Measurements from ENCODE around the gene ZNF737.
"Not testable (repeated sequence)": the region's sequence is repeated elsewhere in the genome, so short reads cannot be mapped to it uniquely, and the experiment has no call there.

Gene ZNF737

DNA sequence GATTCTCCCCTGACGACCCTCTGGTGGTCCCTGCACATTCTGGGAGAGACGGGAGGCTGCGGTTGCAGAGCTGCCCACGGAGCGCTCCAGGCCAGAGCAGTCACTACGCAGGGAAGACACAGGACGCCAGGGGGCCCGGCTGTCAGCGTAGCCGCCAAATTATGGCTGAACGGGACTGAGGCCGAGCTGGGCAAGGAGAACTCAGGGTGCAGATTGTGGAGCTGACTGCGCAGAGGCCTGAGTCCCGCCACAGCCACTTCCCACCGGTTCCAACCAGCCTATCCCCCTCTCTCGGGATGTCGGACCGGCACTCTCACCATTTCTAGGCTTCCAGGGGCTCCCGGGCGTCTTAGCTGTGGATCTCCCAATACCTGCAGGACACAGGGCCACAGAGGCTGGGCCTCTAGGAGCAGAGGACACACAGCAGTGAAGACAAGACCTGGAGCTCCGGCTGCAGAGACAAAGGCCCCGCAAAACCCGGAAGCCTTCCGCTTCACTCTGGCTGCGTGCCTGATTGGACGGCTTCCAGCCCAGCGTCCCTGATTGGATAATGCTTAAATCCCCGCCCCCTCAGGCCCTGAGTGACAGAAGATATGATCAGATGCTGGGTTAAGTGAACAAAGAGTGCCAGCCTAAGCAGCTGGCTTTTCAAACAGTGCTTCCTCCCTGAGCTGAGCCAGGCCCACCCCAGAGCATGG lies at the start of gene ZNF737:
ZNF737 (minus strand) TSS at position 461 of the 698 bp plus-strand sequence; CDS start at position 320, 141 bp downstream.
- Histone ChIP-seq H3K4me2 (ENCODE audit: insufficient read depth, low read length) (peak within 1 kb of the TSS; percentile 57), H3K9me3 (ENCODE audit: insufficient read depth, low read length, severe bottlenecking) (peaks cover 33% of the 10 kb centered on the region), H3K4me3 (ENCODE audit: low read depth in 1 of 2, low read length in 2 of 2) (peak within 1 kb of the TSS; percentile 57 to 75; a peak in 3 of 4 replicates), H3K36me3 (ENCODE audit: insufficient read depth, low read length) (peaks cover 34% of the 10 kb centered on the region), H3K4me1 (ENCODE audit: insufficient read depth, low read length) (peaks cover 8% of the 10 kb centered on the region; the same call in 1 of the 2 replicates), H3K27me3 (ENCODE audit: insufficient read depth, low read length, poor library complexity) (no peaks in the 10 kb centered on the region), H3K9ac (ENCODE audit: low read depth, low read length) (peak within 1 kb of the TSS; percentile 69), H3K79me2 (ENCODE audit: insufficient read depth, low read length) (peaks cover 51% of the 10 kb centered on the region), H4K20me1 (ENCODE audit: insufficient read depth, low read length) (no peaks in the 10 kb centered on the region), H3K27ac (ENCODE audit: low read length) (peak within 1 kb of the TSS; percentile 83), H2AFZ (ENCODE audit: low read depth, low read length) (peak within 1 kb of the TSS; percentile 76)
- no peak for TF ChIP-seq EZH2 (IDR thresholded peaks at IDR 0.05; ENCODE audit: borderline replicate concordance, low read depth, low read length, severe bottlenecking)
- TF ChIP-seq, protein P1, sequence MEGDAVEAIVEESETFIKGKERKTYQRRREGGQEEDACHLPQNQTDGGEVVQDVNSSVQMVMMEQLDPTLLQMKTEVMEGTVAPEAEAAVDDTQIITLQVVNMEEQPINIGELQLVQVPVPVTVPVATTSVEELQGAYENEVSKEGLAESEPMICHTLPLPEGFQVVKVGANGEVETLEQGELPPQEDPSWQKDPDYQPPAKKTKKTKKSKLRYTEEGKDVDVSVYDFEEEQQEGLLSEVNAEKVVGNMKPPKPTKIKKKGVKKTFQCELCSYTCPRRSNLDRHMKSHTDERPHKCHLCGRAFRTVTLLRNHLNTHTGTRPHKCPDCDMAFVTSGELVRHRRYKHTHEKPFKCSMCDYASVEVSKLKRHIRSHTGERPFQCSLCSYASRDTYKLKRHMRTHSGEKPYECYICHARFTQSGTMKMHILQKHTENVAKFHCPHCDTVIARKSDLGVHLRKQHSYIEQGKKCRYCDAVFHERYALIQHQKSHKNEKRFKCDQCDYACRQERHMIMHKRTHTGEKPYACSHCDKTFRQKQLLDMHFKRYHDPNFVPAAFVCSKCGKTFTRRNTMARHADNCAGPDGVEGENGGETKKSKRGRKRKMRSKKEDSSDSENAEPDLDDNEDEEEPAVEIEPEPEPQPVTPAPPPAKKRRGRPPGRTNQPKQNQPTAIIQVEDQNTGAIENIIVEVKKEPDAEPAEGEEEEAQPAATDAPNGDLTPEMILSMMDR (IDR thresholded peaks at IDR 0.05; ENCODE audit: borderline replicate concordance, extremely low read depth, low read length, poor library complexity, severe bottlenecking): peak; percentile 44
- DNase-seq: peak; percentile 98
- ATAC-seq (ENCODE audit: insufficient read depth, low read depth): peak; percentile 98

DNA sequence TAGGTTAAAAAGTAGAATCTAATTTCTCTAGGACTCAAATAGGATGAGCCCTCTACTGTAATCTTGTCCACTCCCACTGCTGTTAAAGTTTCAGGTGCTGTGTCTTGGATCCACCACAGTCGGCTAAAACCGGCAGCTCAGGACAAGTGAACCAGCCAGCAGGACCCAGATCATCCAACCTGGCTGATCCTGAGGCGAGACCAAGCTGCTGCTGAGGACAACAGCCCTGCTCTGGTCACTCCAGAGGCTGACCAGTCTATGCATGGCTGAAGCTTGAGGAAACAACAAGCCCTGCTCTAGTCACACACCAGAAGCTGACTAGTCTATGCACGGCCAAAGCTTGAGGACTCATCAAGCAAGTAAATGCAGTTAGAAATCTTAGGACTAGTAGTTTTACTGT lies 49.4 kb upstream of the ZNF737 start:
- DNase-seq; H4K20me1 ChIP-seq (ENCODE audit: insufficient read depth, low read length); H3K27me3 ChIP-seq (ENCODE audit: insufficient read depth, low read length, poor library complexity); H3K79me2 ChIP-seq (ENCODE audit: insufficient read depth, low read length); H3K9ac ChIP-seq (ENCODE audit: low read depth, low read length); H3K9me3 ChIP-seq (ENCODE audit: insufficient read depth, low read length, severe bottlenecking); H3K36me3 ChIP-seq (ENCODE audit: insufficient read depth, low read length); ATAC-seq (ENCODE audit: insufficient read depth, low read depth); H3K27ac ChIP-seq (ENCODE audit: low read length); H3K4me2 ChIP-seq (ENCODE audit: insufficient read depth, low read length); H2AFZ ChIP-seq (ENCODE audit: low read depth, low read length); H3K4me3 ChIP-seq (ENCODE audit: low read depth in 1 of 2, low read length in 2 of 2): not testable (repeated sequence)
- peaks cover 15% of the 10 kb centered on the region for H3K4me1 ChIP-seq (ENCODE audit: insufficient read depth, low read length)

DNA sequence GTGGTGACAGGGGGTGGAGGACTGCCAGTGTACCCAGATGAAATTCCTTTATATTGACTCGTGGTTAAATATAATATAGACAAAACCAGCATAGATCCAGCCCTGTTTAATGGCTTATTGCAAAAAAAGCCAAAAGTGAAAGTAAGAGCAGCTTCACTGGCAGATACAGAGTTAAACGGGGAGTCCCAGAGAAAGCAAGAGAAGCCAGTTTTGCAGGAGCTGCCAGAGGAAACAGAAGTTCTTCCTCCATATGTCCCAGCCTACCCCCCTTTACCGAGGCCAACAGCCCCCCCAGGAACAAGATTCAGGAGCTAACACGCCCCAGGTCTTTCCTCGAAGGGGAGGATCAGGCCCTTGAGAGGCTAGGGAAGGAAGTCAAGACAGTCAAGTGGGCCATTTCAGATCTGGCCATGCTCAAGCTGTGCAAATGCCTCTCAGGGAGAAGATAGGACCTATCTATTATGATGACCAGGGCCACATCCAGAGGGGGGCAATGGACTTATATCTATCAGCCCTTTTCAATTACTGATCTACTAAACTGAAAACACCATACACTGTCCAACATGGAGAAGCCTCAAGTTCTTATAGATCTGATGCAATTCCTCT lies 47.2 kb upstream of the ZNF737 start:
- Histone ChIP-seq H3K79me2 (ENCODE audit: insufficient read depth, low read length) (no peaks in the 10 kb centered on the region), H3K4me1 (ENCODE audit: insufficient read depth, low read length) (peaks cover 15% of the 10 kb centered on the region), H4K20me1 (ENCODE audit: insufficient read depth, low read length) (no peaks in the 10 kb centered on the region), H3K9ac (ENCODE audit: low read depth, low read length) (peak overlapping the region; percentile 32), H3K36me3 (ENCODE audit: insufficient read depth, low read length) (no peaks in the 10 kb centered on the region), H3K27ac (ENCODE audit: low read length) (peak overlapping the region; percentile 67), H3K9me3 (ENCODE audit: insufficient read depth, low read length, severe bottlenecking) (no peaks in the 10 kb centered on the region), H2AFZ (ENCODE audit: low read depth, low read length) (peak overlapping the region; percentile 76), H3K27me3 (ENCODE audit: insufficient read depth, low read length, poor library complexity) (no peaks in the 10 kb centered on the region), H3K4me3 (ENCODE audit: low read depth in 1 of 2, low read length in 2 of 2) (peak overlapping the region in 1 of 2 experiments; percentile 43; a peak in 1 of 4 replicates), H3K4me2 (ENCODE audit: insufficient read depth, low read length) (peak overlapping the region; percentile 61)
- DNase-seq: peak; percentile 40
- TF ChIP-seq, protein P1 (IDR thresholded peaks at IDR 0.05; ENCODE audit: borderline replicate concordance, extremely low read depth, low read length, poor library complexity, severe bottlenecking): no peak
- TF ChIP-seq EZH2 (IDR thresholded peaks at IDR 0.05; ENCODE audit: borderline replicate concordance, low read depth, low read length, severe bottlenecking): no peak
- peak; percentile 79 for ATAC-seq (ENCODE audit: insufficient read depth, low read depth)

DNA sequence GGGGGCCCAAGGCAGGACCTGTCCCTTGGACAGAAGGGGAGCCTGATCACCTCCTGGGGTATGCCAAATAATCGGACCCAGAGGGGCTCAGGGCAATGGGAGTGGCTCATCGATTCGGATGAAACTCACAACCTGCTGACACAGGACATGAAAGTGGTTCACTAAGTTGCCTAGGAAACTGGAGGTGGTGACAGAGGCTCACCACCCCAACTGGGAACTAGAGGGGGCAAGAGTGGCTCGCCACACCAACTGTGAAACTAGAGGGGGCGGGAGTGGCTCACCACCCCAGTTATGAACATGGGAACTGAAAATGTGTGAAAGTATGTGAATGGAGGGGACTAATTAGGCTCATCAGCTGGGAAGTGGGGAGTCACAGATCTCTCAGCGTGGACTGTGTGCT lies 46.3 kb upstream of the ZNF737 start:
- Histone ChIP-seq H3K79me2 (ENCODE audit: insufficient read depth, low read length) (no peaks in the 10 kb centered on the region), H3K4me1 (ENCODE audit: insufficient read depth, low read length) (peaks cover 15% of the 10 kb centered on the region), H3K36me3 (ENCODE audit: insufficient read depth, low read length) (no peaks in the 10 kb centered on the region), H3K27ac (ENCODE audit: low read length) (no peak overlapping the region), H3K9ac (ENCODE audit: low read depth, low read length) (no peak overlapping the region), H3K27me3 (ENCODE audit: insufficient read depth, low read length, poor library complexity) (no peaks in the 10 kb centered on the region), H3K4me2 (ENCODE audit: insufficient read depth, low read length) (no peak overlapping the region), H4K20me1 (ENCODE audit: insufficient read depth, low read length) (no peaks in the 10 kb centered on the region), H3K9me3 (ENCODE audit: insufficient read depth, low read length, severe bottlenecking) (no peaks in the 10 kb centered on the region), H2AFZ (ENCODE audit: low read depth, low read length) (peak overlapping the region; percentile 76), H3K4me3 (ENCODE audit: low read depth in 1 of 2, low read length in 2 of 2) (no peak overlapping the region)
- DNase-seq: peak; percentile 8
- 0 out of 3 replicates have a peak, but pooled peaks have one; percentile 18 for ATAC-seq (ENCODE audit: insufficient read depth, low read depth)
- TF ChIP-seq, protein P1 (IDR thresholded peaks at IDR 0.05; ENCODE audit: borderline replicate concordance, extremely low read depth, low read length, poor library complexity, severe bottlenecking): no peak
